ENCODE results near the gene DUSP22. TPM values are rescaled to one million over a fixed set of nuclear protein-coding genes. Genes with fewer than 3 reads are reported as not detected.

Gene DUSP22
- total RNA-seq, 1 donor from 2014 or later: 34.9 TPM

DNA sequence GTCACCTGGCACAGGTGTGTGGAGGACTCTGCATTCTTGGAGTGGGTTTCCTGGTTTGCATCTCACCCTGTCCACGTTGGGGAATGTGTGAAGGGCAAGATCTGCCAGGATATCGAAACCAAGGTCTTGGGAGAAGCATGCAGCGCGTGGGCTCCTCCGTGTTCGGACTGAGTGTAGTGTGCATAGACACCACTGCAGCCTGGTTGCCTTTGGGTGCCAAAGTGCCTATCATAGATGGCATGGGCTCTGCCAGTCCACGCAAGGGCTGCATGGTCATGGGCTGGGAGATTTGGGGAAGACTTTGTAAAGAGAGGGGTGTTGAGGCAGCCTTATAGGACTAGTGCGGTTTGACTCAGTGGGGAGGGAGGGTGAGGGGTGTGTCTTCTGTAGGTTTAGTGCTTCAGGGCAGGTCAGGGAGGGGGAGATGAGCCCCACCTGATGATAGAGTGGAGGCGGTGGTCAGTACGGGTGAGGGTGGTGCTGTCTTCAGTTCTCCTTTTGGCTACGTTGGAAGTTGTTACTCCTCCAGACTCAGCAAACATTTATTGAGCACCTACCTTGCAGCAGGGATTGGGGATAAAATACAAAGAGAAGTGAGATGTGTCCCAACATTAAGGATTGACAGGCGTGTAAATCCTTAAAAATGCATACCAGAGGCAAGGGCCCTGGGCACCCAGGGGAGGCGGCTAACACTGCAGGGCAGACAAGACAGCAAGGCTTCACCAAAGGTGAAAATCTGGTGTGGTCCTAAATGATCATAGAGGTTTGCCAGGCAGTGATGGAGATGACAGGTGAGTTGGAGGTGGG is 28.3 kb downstream of the DUSP22 start:
- H3K27me3 Mint-ChIP-seq (ENCODE audit: low read depth, unreplicated experiment): no peaks in the 10 kb centered on the region
- FAIRE-seq: no peak
- H3K36me3 Mint-ChIP-seq (ENCODE audit: low read depth, unreplicated experiment): peaks cover 8% of the 10 kb centered on the region
- Histone ChIP-seq H3K4me1 (ENCODE audit: insufficient read depth, low read length) (no peaks in the 10 kb centered on the region), H3K4me2 (ENCODE audit: low read length) (no peak overlapping the region), H3K4me3 (ENCODE audit: insufficient read depth, low read depth, low read length) (no peak overlapping the region), H2AFZ (ENCODE audit: low read depth, low read length) (no peak overlapping the region), H3K36me3 (ENCODE audit: insufficient read depth, low read length) (no peaks in the 10 kb centered on the region), H3K79me2 (ENCODE audit: insufficient read depth, low read length) (no peaks in the 10 kb centered on the region), H3K9me3 (ENCODE audit: insufficient read depth, low read depth, low read length) (no peaks in the 10 kb centered on the region), H3K9ac (ENCODE audit: low read length) (no peak overlapping the region), H4K20me1 (ENCODE audit: insufficient read depth, low read length) (peaks cover 14% of the 10 kb centered on the region), H3K27ac (ENCODE audit: low read depth, low read length) (no peak overlapping the region), H3K27me3 (ENCODE audit: insufficient read depth, low read length) (no peaks in the 10 kb centered on the region)
- H3K4me1 Mint-ChIP-seq (ENCODE audit: low read depth, unreplicated experiment): no peaks in the 10 kb centered on the region
- DNase-seq (ENCODE audit: low read depth): no peak
- TF ChIP-seq, protein P1, sequence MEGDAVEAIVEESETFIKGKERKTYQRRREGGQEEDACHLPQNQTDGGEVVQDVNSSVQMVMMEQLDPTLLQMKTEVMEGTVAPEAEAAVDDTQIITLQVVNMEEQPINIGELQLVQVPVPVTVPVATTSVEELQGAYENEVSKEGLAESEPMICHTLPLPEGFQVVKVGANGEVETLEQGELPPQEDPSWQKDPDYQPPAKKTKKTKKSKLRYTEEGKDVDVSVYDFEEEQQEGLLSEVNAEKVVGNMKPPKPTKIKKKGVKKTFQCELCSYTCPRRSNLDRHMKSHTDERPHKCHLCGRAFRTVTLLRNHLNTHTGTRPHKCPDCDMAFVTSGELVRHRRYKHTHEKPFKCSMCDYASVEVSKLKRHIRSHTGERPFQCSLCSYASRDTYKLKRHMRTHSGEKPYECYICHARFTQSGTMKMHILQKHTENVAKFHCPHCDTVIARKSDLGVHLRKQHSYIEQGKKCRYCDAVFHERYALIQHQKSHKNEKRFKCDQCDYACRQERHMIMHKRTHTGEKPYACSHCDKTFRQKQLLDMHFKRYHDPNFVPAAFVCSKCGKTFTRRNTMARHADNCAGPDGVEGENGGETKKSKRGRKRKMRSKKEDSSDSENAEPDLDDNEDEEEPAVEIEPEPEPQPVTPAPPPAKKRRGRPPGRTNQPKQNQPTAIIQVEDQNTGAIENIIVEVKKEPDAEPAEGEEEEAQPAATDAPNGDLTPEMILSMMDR (IDR thresholded peaks at IDR 0.05; ENCODE audit: insufficient read depth, low read depth, low read length): no peak
- TF ChIP-seq EZH2 (IDR thresholded peaks at IDR 0.05; ENCODE audit: insufficient read depth, low read length): no peak
- H3K9me3 Mint-ChIP-seq (ENCODE audit: unreplicated experiment): peaks cover 3% of the 10 kb centered on the region
- H3K4me3 Mint-ChIP-seq (ENCODE audit: unreplicated experiment): no peak overlapping the region
- H3K27ac Mint-ChIP-seq (ENCODE audit: unreplicated experiment): no peak overlapping the region

DNA sequence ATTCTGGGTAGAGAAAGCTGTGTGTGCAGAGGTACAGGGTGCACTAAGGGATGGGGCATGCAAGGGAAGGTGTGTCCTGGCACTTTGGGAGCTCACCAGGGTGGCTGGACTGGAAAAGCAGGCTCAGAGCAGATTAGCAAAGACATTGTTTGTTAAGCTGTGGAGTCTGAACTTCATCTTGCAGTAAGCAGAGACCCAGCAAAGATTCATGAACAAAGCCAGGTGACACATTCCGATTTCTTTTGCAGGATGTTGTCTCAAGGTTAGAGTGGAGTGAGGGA is 28.8 kb downstream of the DUSP22 start:
- H3K79me2 ChIP-seq (ENCODE audit: insufficient read depth, low read length): no peaks in the 10 kb centered on the region
- no peak overlapping the region for H2AFZ ChIP-seq (ENCODE audit: low read depth, low read length)
- H3K4me3 Mint-ChIP-seq (ENCODE audit: unreplicated experiment): no peak overlapping the region
- DNase-seq (ENCODE audit: low read depth): no peak
- H3K9me3 Mint-ChIP-seq (ENCODE audit: unreplicated experiment): peaks cover 3% of the 10 kb centered on the region
- no peak overlapping the region for H3K27ac Mint-ChIP-seq (ENCODE audit: unreplicated experiment)
- H3K36me3 ChIP-seq (ENCODE audit: insufficient read depth, low read length): no peaks in the 10 kb centered on the region
- no peaks in the 10 kb centered on the region for H3K4me1 Mint-ChIP-seq (ENCODE audit: low read depth, unreplicated experiment)
- no peaks in the 10 kb centered on the region for H3K27me3 ChIP-seq (ENCODE audit: insufficient read depth, low read length)
- no peak for FAIRE-seq
- no peak overlapping the region for H3K9ac ChIP-seq (ENCODE audit: low read length)
- peaks cover 14% of the 10 kb centered on the region for H4K20me1 ChIP-seq (ENCODE audit: insufficient read depth, low read length)
- H3K4me3 ChIP-seq (ENCODE audit: insufficient read depth, low read depth, low read length): no peak overlapping the region
- TF ChIP-seq, protein P1 (IDR thresholded peaks at IDR 0.05; ENCODE audit: insufficient read depth, low read depth, low read length): no peak
- TF ChIP-seq EZH2 (IDR thresholded peaks at IDR 0.05; ENCODE audit: insufficient read depth, low read length): no peak
- no peaks in the 10 kb centered on the region for H3K4me1 ChIP-seq (ENCODE audit: insufficient read depth, low read length)
- H3K4me2 ChIP-seq (ENCODE audit: low read length): no peak overlapping the region
- no peaks in the 10 kb centered on the region for H3K9me3 ChIP-seq (ENCODE audit: insufficient read depth, low read depth, low read length)
- H3K36me3 Mint-ChIP-seq (ENCODE audit: low read depth, unreplicated experiment): peaks cover 8% of the 10 kb centered on the region
- H3K27ac ChIP-seq (ENCODE audit: low read depth, low read length): no peak overlapping the region
- H3K27me3 Mint-ChIP-seq (ENCODE audit: low read depth, unreplicated experiment): no peaks in the 10 kb centered on the region

DNA sequence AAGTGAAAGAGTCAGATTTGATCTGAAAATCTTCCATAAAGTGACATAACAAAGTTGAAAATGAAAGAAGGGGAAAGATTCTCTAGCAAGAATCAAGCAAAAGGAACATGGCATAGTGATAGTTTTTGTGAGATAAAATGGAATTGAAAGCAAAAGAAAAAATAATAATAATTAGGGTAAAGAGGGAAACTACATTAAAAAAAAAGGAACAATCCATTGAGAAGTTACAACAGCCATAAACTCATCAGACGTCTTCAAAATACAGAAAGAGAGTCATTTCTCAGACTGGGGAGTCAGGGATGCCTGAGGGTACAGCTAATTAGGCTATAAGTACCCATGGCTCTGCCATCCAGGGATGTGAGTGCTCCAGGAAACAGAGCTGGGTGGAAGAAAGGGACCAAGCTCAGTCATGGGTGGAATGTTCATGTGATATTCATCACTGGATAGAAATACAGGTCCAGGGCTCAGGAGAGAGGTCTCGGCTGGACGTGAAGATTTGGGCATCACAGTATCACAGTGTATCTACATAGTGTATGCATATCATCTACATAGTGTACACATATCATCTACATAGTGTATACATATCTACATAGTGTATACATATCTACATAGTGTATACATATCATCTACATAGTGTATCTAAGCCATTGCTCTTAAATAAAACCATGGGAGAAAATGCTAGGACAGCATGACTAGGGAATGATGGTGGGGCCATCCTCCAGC is 29.4 kb downstream of the DUSP22 start:
- no peak for FAIRE-seq
- Histone ChIP-seq H3K9ac (ENCODE audit: low read length) (no peak overlapping the region), H3K27me3 (ENCODE audit: insufficient read depth, low read length) (no peaks in the 10 kb centered on the region), H2AFZ (ENCODE audit: low read depth, low read length) (no peak overlapping the region), H4K20me1 (ENCODE audit: insufficient read depth, low read length) (peaks cover 17% of the 10 kb centered on the region), H3K79me2 (ENCODE audit: insufficient read depth, low read length) (peaks cover 2% of the 10 kb centered on the region), H3K4me3 (ENCODE audit: insufficient read depth, low read depth, low read length) (no peak overlapping the region), H3K4me2 (ENCODE audit: low read length) (no peak overlapping the region), H3K36me3 (ENCODE audit: insufficient read depth, low read length) (no peaks in the 10 kb centered on the region), H3K27ac (ENCODE audit: low read depth, low read length) (no peak overlapping the region), H3K9me3 (ENCODE audit: insufficient read depth, low read depth, low read length) (no peaks in the 10 kb centered on the region), H3K4me1 (ENCODE audit: insufficient read depth, low read length) (no peaks in the 10 kb centered on the region)
- Mint-ChIP-seq H3K27me3 (ENCODE audit: low read depth, unreplicated experiment) (no peaks in the 10 kb centered on the region), H3K27ac (ENCODE audit: unreplicated experiment) (no peak overlapping the region), H3K4me1 (ENCODE audit: low read depth, unreplicated experiment) (no peaks in the 10 kb centered on the region), H3K4me3 (ENCODE audit: unreplicated experiment) (no peak overlapping the region), H3K9me3 (ENCODE audit: unreplicated experiment) (peaks cover 3% of the 10 kb centered on the region), H3K36me3 (ENCODE audit: low read depth, unreplicated experiment) (peaks cover 8% of the 10 kb centered on the region)
- TF ChIP-seq, protein P1 (IDR thresholded peaks at IDR 0.05; ENCODE audit: insufficient read depth, low read depth, low read length): no peak
- no peak for TF ChIP-seq EZH2 (IDR thresholded peaks at IDR 0.05; ENCODE audit: insufficient read depth, low read length)
- DNase-seq (ENCODE audit: low read depth): no peak
